SIG-M5 treated with dmso at 0.1 percent for 504 hours (cell line): ENCODE results near the gene TTLL5.

ENCODE experiments used
- DNase-seq: peaks from one replicate; lab custom pipeline; 2025; ENCODE audit not compliant: unreplicated experiment; lab: John Stamatoyannopoulos, UW

Gene TTLL5

DNA sequence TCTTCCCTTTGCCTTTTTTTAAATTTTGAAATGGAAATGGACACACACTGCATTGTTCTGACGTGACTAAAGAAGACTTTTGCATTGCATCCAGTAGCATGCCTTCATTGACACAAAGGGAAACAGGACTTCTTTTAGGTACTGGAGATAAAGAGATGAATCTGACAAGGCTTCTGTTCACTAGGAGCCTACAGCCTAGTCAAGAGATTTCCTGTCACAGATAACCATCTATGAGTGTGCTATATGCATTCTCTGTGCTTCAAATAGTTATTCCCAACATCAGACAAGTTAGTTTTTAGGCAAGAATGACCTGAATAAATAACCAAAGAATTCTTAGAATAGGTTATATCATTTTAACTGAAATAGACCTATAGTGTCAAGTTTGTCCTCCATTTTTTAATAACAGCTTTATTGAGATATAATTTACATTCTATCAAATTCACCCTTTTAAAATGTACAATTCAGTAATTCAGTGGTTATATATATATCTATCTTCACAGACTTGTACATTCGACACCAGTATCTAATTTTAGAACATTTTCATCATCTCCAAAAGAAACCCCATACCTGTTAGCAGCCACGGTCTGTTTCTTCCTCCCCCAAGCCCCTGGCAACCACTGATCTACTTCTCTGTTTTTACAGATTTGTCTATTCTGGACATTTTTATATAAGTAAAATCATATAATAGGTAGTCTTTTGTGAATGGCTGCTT, 122.7 kb downstream of the TTLL5 start:
- DNase-seq: no peak

DNA sequence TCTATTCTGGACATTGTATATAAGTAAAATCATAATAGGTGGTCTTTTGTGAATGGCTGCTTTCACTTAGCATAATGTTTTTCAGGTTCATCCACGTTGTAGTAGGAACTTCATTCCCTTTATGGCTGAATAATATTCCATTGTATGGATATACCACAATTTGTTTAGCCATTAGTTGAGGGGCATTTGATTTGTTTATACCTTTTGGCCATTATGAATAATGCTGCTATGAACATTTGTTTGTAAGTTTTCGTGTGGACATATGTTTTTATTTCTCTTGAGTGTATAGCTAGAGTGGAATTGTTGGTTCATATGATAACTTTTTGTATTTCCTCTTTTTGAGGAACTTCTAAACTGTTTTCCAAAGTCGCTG, 123.3 kb downstream of the TTLL5 start:
- DNase-seq: no peak

GRCh38 chr14:75793806-75794205, 132.8 kb downstream of the TTLL5 start:
- DNase-seq: no peak

GRCh38 chr14:75794615-75795038, 133.6 kb downstream of the TTLL5 start:
- DNase-seq: peak; percentile 7

DNA sequence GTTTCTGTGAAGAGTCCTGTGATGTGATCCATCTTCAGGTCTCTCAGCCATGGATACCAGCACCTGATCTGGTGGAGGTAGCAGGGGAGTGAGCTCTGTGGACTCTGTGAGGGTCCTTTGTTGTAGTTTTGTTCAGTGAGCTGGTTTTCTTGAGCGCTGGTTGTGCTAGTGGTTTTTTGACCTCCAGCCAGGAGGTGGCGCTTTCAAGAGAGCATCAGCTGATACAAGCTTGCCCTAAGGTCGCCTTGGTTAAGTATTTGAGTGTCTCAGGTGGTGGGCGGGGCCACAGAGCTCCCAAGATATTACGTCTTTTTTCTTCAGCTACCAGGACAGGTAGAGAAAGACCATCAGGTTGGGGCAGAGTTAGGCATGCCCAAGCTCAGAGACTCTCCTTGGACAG, 139.7 kb downstream of the TTLL5 start:
- DNase-seq: no peak

- DNase-seq: no peak
These were observed 141.4 kb downstream of the TTLL5 start for GRCh38 chr14:75802486-75802885.

- DNase-seq: no peak
These were observed 142.7 kb downstream of the TTLL5 start for GRCh38 chr14:75803765-75804164.

- no peak for DNase-seq
These were observed 143.7 kb downstream of the TTLL5 start for GRCh38 chr14:75804570-75805275.

DNA sequence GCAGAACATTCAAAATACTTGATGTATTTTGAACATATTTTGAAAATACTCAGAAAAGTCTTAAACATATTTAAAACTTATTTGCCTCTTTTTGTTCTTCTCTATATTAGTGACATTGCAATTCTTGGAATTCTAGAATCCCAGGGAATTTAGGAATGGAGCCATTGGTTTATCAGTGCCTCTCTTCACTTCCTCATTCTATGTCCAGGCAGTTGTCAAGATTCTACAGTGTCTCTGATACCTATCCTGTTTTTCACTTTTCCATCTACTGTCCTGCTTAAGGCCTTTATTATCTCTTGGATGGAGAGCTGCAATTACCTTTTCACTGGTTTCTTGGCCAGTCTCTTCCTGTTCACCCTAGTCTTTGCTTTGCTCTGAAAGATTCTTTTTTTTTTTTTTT, 144.6 kb downstream of the TTLL5 start:
- DNase-seq: no peak

- DNase-seq: no peak
These were observed 145.3 kb downstream of the TTLL5 start for GRCh38 chr14:75806352-75806832.

- DNase-seq: no peak
These were observed 146.8 kb downstream of the TTLL5 start for GRCh38 chr14:75807667-75808360.

DNA sequence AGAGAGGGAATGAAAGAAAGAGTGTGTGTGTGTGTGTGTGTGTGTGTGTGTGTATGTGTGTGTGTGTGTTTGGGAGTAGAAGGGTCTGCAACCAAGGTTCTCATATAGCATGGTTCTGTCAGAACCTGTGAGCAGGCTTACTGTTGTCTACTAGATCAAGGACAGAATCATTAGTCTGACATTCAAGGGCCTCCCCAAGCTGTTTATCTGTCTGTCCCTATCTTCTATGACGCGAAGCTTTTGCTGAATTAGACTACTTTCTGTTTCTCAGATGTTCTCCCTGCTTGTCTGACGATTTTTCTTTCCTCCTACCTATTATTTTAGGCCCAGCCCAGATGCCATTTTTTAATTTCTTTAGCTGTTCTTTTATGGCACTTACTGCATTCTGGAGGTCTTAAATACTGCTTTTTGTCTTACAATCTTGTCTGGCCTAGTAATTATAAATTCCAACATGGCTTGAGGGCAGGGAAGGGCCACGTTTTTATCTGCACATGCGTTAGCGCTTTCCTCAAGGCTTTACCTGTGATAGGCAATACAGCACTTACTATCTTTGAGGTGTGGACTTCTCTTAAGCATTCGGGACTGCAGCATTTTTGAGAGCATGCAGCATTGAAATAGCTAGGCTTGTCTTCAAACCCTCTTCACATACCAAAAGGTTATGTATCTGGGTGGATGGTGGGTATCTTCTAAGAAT, 150.2 kb downstream of the TTLL5 start:
- DNase-seq: no peak

GRCh38 chr14:75811872-75812499, 150.9 kb downstream of the TTLL5 start:
- no peak for DNase-seq

GRCh38 chr14:75812622-75813021, 151.6 kb downstream of the TTLL5 start:
- no peak for DNase-seq

GRCh38 chr14:75820761-75821160, 159.7 kb downstream of the TTLL5 start:
- DNase-seq: no peak

GRCh38 chr14:75821831-75822521, 160.9 kb downstream of the TTLL5 start:
- DNase-seq: no peak

- no peak for DNase-seq
These were observed 161.6 kb downstream of the TTLL5 start for GRCh38 chr14:75822522-75823141.

DNA sequence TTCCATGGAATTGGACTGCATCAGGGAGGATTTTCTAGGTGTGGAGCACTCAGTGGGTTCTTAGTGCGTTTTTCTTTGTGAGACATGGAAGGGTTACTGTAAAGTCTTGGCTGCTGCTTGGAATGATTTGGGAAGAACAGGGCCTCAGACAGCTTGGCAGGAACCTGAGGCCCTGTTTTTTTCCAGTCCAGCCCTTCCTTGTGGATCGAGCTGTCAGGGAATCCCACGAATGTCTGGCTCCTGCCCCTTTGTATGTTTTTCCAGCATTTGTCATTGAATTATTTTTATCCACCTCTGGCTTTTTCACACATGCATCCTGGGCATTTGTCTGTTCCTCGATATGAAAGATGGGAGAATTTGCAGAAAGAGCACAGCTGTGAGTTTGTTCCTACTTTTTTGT, 162.3 kb downstream of the TTLL5 start:
- DNase-seq: no peak

- no peak for DNase-seq
These were observed 163.3 kb downstream of the TTLL5 start for GRCh38 chr14:75824318-75824717.

- no peak for DNase-seq
These were observed 164.1 kb downstream of the TTLL5 start for GRCh38 chr14:75825147-75825592.
